ENCODE data around the gene CREG1.

- TF ChIP-seq POLR2A (IDR thresholded peaks at IDR 0.05; ENCODE audit: low read depth, low read length) (no peak), POLR2AphosphoS5 (IDR thresholded peaks at IDR 0.05; ENCODE audit: low read depth, low read length) (no peak), POU2F2 (IDR thresholded peaks at IDR 0.05; ENCODE audit: low read depth, low read length) (no peak), PAX5 (IDR thresholded peaks at IDR 0.05; ENCODE audit: insufficient read depth, low read length, severe bottlenecking) (no peak), TAF1 (IDR thresholded peaks at IDR 0.05; ENCODE audit: low read depth, low read length) (no peak)
Observed at GRCh38 chr1:167507719-167508118, 45.8 kb downstream of the CREG1 start.

Measured in GM12891 (cell line).